HG03095 (cell line): ENCODE data around the gene LAMA5.

Experiments
- ATAC-seq: cut with Tn5 transposase; IDR thresholded peaks from one replicate; pipeline ENCODE4 v1.9.1; 2021; ENCODE audit warnings: moderate library complexity; ENCODE audit not compliant: unreplicated experiment

Gene LAMA5

DNA sequence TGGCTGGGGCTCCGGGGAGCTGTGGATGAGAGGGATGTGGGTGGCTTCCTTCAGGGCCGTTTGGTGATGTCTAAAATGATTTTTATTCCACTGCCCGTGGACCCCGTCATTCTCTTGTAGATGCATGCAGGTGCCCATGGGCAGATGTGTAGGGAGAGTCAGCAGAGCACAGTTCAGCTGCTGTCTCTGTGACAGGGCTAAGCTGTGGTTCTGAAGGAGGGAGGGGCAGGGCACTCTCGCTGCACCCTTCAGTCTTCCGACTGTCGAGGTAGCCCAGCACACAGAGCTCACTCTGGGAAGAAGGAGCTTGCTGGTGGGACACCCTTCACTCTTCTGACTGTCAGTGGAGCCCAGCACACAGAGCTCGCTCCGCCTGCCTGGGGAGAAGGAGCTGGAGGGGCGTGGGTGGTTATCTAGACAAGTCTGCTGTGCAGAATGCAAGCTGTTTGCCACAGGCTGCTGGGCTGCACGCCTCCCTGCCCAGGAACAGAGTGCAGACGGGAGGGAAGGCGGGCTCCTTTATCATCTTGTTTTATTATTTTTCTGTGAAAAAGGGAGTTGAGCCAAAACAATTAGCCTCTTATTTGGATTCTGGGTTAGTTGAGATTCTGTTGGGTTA, 92.7 kb downstream of the LAMA5 start:
- ATAC-seq = no peak

DNA sequence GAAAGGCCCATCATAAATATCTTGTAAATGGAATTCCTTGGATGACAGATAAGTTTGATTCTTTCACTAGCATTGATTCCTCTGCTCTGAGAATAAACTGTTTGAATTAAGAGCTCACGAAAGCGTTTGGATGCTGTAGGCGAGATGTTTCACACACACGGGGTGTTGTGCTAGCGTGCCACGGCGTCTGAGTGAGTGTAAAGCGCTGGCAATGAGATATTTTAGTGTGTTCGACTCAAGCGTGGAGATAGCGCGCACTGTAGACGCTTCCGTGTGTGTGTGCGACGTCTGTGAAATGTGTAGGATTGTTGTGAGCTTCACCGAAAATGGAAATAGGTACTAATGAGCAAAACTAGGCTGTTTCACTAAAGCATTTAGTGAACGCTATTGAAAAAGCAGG, 93.7 kb downstream of the LAMA5 start:
- ATAC-seq = no peak

DNA sequence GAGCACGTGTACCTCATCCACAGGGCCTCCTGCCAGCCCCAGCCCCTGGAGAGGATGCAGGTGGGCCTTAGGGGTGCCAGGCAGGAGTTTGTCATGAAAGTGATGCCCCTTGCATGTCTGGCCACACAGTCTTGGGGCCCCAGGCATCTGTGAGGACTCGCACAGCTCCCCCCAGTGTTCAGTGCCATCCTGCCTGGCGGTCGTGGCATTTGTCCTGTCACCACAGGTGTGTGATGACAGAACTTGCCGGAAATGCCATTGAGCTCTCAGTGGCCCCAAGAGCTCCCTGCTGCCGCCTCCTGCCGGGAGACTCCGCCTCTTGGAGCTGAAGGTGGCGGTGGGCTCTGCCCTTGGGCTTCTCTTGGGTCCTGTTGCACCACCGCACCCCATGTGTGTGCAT, 94.9 kb downstream of the LAMA5 start:
- no peak for ATAC-seq

DNA sequence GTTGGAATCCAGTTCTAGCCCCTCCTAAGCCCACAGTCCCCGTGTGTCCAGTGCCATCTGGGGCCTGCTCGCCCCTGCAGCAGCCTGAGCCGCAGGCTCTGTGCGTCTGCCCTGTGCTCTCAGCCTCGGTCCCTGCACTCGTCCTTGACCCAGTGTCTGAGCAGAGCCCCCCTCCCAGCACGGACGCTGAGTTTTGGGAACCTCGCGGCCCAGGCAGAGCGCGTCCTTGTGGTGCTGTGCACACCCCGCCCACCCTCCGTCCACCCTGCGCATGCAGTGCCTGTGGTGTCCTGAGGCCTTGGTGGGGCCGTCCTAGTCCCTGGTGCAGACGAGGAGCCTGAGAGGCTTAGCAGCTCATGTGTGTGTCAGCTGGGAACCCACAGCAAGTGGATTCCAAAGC, 97.2 kb downstream of the LAMA5 start:
- ATAC-seq = no peak

DNA sequence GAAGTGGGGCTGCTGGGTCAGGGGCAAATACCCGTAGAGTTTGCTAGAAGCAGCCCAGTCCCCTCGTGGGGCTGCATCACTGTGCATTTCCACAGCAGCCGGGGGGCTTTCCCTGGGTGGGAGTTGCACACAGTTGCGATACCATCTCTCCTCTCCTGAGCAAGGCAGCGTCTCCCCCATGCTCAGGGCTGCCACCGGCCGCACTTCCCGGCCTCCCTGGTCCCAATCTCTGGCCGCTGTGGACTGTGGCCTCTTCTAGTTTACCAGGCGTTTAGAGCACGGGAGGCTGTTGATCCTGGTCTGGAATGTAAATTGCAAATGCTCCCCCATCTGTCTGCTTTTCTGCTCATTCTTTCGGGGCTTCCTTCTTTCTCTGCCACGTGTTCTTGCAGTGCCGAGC, 97.7 kb downstream of the LAMA5 start:
- no peak for ATAC-seq

DNA sequence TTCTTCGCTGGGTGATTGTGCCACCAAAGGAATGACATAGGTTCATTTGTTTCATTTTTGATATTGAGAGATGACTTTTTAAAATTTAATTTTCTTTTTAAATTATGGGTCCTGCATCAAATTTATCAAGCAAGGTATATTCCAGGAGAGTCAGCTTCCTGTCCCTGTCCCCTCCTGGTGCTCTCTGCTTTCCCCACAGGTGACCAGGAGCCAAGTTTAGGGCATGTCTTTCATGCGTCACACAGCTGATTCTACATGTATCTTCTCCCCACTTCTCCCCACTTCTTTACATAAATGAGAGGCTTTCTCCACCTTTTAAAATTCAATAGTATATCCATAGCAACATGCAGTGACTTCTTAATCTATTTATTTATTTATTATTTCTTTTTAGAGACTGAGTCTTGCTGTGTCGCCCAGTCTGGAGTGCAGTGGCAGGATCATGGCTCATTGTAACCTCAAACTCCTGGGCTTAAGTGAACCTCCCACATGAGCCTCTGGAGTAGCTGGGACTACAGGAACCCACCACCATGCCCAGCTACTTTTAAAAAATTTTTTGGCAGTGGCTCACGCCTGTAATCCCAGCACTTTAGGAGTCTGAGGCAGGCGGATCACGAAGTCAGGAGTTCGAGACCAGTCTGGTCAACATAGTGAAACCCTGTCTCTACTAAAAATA, 98.7 kb downstream of the LAMA5 start:
- ATAC-seq = no peak

DNA sequence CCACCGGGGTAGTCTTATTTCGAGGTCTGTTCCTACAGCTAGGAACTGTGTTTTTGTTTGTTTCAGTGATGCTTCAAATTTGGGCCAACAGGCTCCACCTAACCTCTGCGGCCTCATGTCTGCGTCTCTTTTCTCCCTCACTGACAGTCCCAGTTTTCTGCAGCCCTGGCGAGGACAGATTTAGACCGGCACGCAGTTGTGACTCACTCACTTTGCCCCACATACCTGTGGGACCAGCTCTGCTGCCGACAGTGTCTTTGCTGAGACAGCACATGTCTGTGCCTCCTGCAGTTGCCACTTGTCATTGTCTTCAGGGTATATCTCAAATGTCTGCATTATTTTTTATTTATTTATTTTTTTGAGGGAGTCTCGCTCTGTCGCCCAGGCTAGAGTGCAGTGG, 99.6 kb downstream of the LAMA5 start:
- no peak for ATAC-seq

DNA sequence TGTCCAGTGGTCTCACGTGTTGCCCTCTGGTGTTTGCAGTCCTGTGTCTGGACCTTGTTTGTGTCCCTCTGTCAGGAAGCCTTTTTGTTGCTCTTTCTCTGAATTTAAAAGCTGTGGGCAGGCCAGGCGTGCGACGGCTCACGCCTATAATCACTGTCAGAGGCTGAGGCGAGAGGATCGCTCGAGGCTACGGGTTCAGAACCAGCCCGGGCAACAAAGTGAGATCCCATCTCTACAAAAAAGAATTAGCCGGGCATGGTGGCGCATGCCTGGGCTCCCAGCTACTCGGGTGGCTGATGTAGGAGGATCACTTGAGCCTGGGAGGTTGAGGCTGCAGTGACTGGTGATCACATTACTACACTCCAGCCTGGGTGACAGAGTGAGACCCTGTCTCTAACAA, 100.3 kb downstream of the LAMA5 start:
- ATAC-seq = no peak

DNA sequence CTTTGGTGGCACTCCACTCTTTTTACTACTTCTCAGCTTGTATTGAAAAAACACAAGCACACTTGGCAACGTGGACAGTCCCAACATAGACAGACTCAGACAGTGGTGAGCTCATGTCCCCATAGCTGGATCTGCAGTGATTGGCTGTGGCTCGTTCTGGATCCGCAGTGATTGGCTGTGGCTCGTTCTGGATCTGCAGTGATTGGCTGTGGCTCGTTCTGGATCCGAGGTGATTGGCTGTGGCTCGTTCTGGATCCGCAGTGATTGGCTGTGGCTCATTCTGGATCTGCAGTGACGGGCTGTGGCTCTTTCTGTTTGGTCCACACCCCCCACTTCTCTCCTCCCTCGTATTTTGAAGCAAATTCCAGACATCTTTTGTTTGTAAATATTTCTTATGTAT, 100.8 kb downstream of the LAMA5 start:
- no peak for ATAC-seq

DNA sequence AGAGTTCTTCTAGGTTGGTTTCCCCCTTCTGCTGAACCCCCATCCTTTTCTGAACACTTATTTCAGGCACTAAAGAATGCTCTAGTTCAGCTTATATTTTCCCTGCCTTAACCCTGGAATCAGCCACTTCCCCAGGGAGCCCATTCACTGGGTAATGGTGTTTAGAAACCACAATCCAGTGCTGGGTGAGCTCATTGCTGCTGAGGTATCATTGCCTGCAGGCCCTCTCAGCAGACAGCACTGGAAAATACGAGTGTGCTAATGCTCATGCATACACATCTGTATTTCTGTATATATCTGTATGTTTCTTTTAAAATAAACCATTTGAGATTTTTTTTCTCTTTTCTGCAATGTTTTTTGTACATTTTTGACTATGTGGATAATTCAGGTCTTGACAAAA, 101.7 kb downstream of the LAMA5 start:
- no peak for ATAC-seq

DNA sequence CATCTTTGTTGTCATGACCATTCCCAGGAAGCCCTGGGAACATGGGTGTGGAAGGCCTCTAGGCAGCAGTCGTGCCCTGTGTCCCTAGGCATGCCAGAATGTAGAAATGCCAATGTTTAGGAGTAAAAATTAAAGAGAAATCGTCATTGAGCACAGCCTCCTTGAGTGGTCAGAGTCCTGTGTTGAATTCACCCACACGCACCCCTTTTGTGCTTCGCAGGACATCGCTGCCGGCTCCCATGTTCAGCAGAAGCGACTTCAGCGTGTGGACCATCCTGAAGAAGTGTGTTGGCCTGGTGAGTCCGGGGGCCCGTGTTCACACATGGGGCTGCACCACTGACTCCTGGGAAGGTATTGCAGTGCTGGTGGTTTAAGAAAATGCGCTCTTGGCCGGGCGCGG, 103.7 kb downstream of the LAMA5 start:
- ATAC-seq = no peak

DNA sequence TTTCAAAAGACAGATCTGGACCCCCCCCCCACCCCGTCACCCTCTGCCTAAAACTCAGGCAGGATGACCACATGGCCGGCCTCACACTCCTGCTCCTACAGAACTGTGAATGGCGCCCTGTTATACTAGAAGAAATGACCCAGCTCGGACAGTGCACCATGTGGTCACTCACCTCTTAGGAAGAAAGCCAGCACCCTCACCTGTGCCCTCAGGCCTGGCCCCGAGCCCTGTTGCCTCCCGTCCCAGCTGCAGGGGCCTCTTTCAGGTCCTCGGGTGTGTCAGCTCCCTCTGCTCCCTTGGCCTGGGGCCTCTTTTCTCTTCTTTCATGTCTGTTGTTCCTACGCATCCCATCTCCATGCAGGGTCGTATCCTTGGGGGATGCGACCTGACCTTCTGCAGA, 105.0 kb downstream of the LAMA5 start:
- ATAC-seq = no peak

DNA sequence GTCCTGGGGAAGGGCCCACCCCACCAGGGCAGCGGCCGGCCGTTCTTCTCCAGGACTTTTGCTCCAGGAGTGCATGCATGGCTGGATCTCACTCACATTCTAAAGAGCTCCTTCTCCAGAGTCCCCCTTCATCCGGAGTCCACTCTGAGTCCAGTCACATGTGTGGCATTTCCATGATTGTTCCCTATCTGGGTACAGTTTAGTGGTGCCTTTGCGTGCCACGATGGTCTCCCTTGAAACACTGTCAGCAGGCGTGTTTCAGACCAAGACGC, 107.9 kb downstream of the LAMA5 start:
- ATAC-seq = no peak
